Astrocyte (in vitro differentiated cells and primary cell): ENCODE measurements around the gene PCLO. TPM values are rescaled to one million over a fixed set of nuclear protein-coding genes. Genes with fewer than 3 reads are reported as not detected.

Source experiments
- DNase-seq: peaks from one replicate; pipeline ENCODE4 v3.0.0-alpha.2; 2010; ENCODE audit warnings: low read depth
- FAIRE-seq: peaks from 2 replicates; lab custom pipeline; 2011; peaks lifted over from hg19 to GRCh38; lab: Jason Lieb, UNC
- H2AFZ ChIP-seq: 2 replicates; pipeline ENCODE4 v1.6.0; 2012; ENCODE audit warnings: low read depth, low read length, inconsistent platforms
- H3K27ac ChIP-seq: 2 replicates; pipeline ENCODE4 v1.5.1; 2011; ENCODE audit warnings: low read depth, low read length, inconsistent platforms
- H3K27me3 ChIP-seq: 2 replicates; pipeline ENCODE4 v1.6.0; 2011; ENCODE audit warnings: low read length, inconsistent platforms; ENCODE audit not compliant: insufficient read depth
- H3K36me3 ChIP-seq: 2 replicates; pipeline ENCODE4 v1.5.1; 2011; ENCODE audit warnings: low read length, inconsistent platforms; ENCODE audit not compliant: insufficient read depth
- H3K4me1 ChIP-seq: 2 replicates; pipeline ENCODE4 v1.5.1; 2011; ENCODE audit warnings: low read length, inconsistent platforms; ENCODE audit not compliant: insufficient read depth
- H3K4me2 ChIP-seq: 2 replicates; pipeline ENCODE4 v1.6.0; 2012; ENCODE audit warnings: low read length, inconsistent platforms
- H3K4me3 ChIP-seq: 2 replicates; pipeline ENCODE4 v1.5.1; 2011; ENCODE audit warnings: low read depth, mild to moderate bottlenecking, low read length, inconsistent platforms; ENCODE audit not compliant: insufficient read depth
- H3K79me2 ChIP-seq: 2 replicates; pipeline ENCODE4 v1.6.0; 2012; ENCODE audit warnings: mild to moderate bottlenecking, low read length, inconsistent platforms; ENCODE audit not compliant: insufficient read depth
- H3K9ac ChIP-seq: 2 replicates; pipeline ENCODE4 v1.6.0; 2012; ENCODE audit warnings: mild to moderate bottlenecking, low read length, inconsistent platforms
- H3K9me3 ChIP-seq: 2 replicates; pipeline ENCODE4 v1.5.1; 2012; ENCODE audit warnings: low read depth, mild to moderate bottlenecking, low read length, inconsistent platforms; ENCODE audit not compliant: insufficient read depth
- H4K20me1 ChIP-seq: 2 replicates; pipeline ENCODE4 v1.6.0; 2012; ENCODE audit warnings: low read length, inconsistent platforms; ENCODE audit not compliant: insufficient read depth
- H3K27ac Mint-ChIP-seq: one replicate; pipeline ENCODE4 v1.8.0; 2021; ENCODE audit warnings: mild to moderate bottlenecking, mixed read lengths; ENCODE audit not compliant: unreplicated experiment
- H3K27me3 Mint-ChIP-seq: one replicate; pipeline ENCODE4 v1.8.0; 2021; ENCODE audit warnings: low read depth, mixed read lengths; ENCODE audit not compliant: unreplicated experiment
- H3K36me3 Mint-ChIP-seq: one replicate; pipeline ENCODE4 v1.8.0; 2021; ENCODE audit warnings: low read depth, mixed read lengths; ENCODE audit not compliant: unreplicated experiment
- H3K4me1 Mint-ChIP-seq: one replicate; pipeline ENCODE4 v1.8.0; 2021; ENCODE audit warnings: low read depth, mixed read lengths; ENCODE audit not compliant: unreplicated experiment
- H3K4me3 Mint-ChIP-seq: one replicate; pipeline ENCODE4 v1.8.0; 2021; ENCODE audit warnings: mild to moderate bottlenecking, moderate library complexity, mixed read lengths; ENCODE audit not compliant: unreplicated experiment
- H3K9me3 Mint-ChIP-seq: one replicate; pipeline ENCODE4 v1.8.0; 2021; ENCODE audit warnings: mild to moderate bottlenecking, mixed read lengths; ENCODE audit not compliant: unreplicated experiment
- EZH2 ChIP-seq: IDR thresholded peaks from 2 replicates; pipeline ENCODE4 v1.6.1; 2012; ENCODE audit warnings: mild to moderate bottlenecking, low read length, inconsistent platforms; ENCODE audit not compliant: insufficient read depth
- total RNA-seq: library from RNA; stranded (reverse); gene quantifications from 2 replicates; pipeline ENCODE4 v1.2.1, GENCODE V29; 2021
- TF ChIP-seq, protein P1 (sequence below): IDR thresholded peaks from 2 replicates; pipeline ENCODE4 v1.5.1; 2011; ENCODE audit warnings: low read depth, mild to moderate bottlenecking, inconsistent platforms, low read length, moderate library complexity; ENCODE audit not compliant: insufficient read depth

The PCLO gene
- total RNA-seq, 1 donor from 2014 or later, result 3.0 TPM

DNA sequence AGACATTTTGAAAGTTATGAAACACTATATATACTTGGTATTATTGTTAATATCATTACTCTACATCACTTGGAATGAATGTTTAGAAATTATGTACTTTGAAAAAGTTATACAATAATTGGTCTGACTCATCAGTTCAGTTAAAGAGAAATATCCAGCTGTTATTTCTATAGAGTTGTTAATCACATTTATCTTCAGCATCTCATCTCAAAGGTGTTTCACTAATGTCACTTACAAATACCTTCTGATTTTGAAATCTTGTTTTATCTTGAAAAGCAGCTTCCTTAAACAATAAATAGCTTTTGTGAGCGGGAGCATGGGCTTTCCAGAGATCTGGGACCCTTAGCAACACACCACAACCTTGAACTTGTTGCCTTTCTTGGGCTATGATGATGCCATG lies 205.2 kb downstream of the PCLO start:
- Histone ChIP-seq H3K4me1 (no peaks in the 10 kb centered on the region), H3K27ac (no peak overlapping the region), H3K36me3 (no peaks in the 10 kb centered on the region), H2AFZ (no peak overlapping the region), H3K79me2 (no peaks in the 10 kb centered on the region), H4K20me1 (no peaks in the 10 kb centered on the region), H3K9ac (no peak overlapping the region), H3K9me3 (no peaks in the 10 kb centered on the region), H3K27me3 (no peaks in the 10 kb centered on the region), H3K4me3 (no peak overlapping the region), H3K4me2 (no peak overlapping the region)
- DNase-seq, result no peak
- Mint-ChIP-seq H3K27ac (no peak overlapping the region), H3K4me1 (no peaks in the 10 kb centered on the region), H3K9me3 (no peaks in the 10 kb centered on the region), H3K27me3 (no peaks in the 10 kb centered on the region), H3K4me3 (no peak overlapping the region), H3K36me3 (no peaks in the 10 kb centered on the region)
- TF ChIP-seq EZH2, result no peak
- TF ChIP-seq, protein P1, sequence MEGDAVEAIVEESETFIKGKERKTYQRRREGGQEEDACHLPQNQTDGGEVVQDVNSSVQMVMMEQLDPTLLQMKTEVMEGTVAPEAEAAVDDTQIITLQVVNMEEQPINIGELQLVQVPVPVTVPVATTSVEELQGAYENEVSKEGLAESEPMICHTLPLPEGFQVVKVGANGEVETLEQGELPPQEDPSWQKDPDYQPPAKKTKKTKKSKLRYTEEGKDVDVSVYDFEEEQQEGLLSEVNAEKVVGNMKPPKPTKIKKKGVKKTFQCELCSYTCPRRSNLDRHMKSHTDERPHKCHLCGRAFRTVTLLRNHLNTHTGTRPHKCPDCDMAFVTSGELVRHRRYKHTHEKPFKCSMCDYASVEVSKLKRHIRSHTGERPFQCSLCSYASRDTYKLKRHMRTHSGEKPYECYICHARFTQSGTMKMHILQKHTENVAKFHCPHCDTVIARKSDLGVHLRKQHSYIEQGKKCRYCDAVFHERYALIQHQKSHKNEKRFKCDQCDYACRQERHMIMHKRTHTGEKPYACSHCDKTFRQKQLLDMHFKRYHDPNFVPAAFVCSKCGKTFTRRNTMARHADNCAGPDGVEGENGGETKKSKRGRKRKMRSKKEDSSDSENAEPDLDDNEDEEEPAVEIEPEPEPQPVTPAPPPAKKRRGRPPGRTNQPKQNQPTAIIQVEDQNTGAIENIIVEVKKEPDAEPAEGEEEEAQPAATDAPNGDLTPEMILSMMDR, result no peak
- FAIRE-seq, result no peak

- H3K36me3 Mint-ChIP-seq, result peaks cover 3% of the 10 kb centered on the region
- no peak for DNase-seq
- Histone ChIP-seq H3K4me2 (no peak overlapping the region), H3K9me3 (no peaks in the 10 kb centered on the region), H3K79me2 (no peaks in the 10 kb centered on the region), H3K36me3 (no peaks in the 10 kb centered on the region), H3K9ac (no peak overlapping the region), H3K27me3 (no peaks in the 10 kb centered on the region), H4K20me1 (no peaks in the 10 kb centered on the region), H3K27ac (no peak overlapping the region), H3K4me3 (no peak overlapping the region), H3K4me1 (no peaks in the 10 kb centered on the region), H2AFZ (no peak overlapping the region)
- FAIRE-seq, result no peak
- H3K4me3 Mint-ChIP-seq, result no peak overlapping the region
- H3K27me3 Mint-ChIP-seq, result no peaks in the 10 kb centered on the region
- TF ChIP-seq EZH2, result no peak
- no peak overlapping the region for H3K27ac Mint-ChIP-seq
- H3K4me1 Mint-ChIP-seq, result no peaks in the 10 kb centered on the region
- no peaks in the 10 kb centered on the region for H3K9me3 Mint-ChIP-seq
Observed at GRCh38 chr7:82953324-82954027, 209.2 kb downstream of the PCLO start.

DNA sequence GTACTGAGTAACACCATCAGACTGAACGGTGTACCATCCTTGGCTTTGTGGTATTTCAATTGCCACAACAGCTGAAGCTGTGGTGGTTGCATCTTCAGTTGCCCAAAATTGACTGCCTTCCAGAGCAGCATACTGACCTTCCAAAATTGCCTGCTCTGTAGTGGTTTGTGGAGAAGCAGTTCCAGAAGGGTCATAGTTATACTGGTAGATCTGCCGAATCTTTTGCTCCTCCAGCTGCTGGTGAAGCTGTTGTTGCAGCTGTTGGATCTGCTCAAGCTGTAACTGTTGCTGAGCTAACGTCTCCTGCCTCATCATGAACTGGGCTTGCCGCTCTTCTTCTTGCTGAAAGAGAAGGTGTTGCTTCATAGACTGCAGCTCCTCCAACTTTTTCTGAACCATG lies 212.2 kb downstream of the PCLO start:
- Mint-ChIP-seq H3K27ac (no peak overlapping the region), H3K9me3 (no peaks in the 10 kb centered on the region), H3K27me3 (no peaks in the 10 kb centered on the region), H3K4me1 (no peaks in the 10 kb centered on the region), H3K36me3 (peaks cover 3% of the 10 kb centered on the region), H3K4me3 (no peak overlapping the region)
- Histone ChIP-seq H3K4me3 (no peak overlapping the region), H3K9me3 (no peaks in the 10 kb centered on the region), H3K4me1 (no peaks in the 10 kb centered on the region), H2AFZ (no peak overlapping the region), H3K4me2 (no peak overlapping the region), H3K36me3 (no peaks in the 10 kb centered on the region), H3K27ac (no peak overlapping the region), H3K79me2 (no peaks in the 10 kb centered on the region), H4K20me1 (no peaks in the 10 kb centered on the region), H3K9ac (no peak overlapping the region), H3K27me3 (no peaks in the 10 kb centered on the region)
- FAIRE-seq (no peak), DNase-seq (no peak)
- TF ChIP-seq EZH2, result no peak
- TF ChIP-seq, protein P1, result no peak
